Measurements from ENCODE around the gene TREML4. TPM values are rescaled to one million over a fixed set of nuclear protein-coding genes. Genes with fewer than 3 reads are reported as not detected.

The TREML4 gene
- total RNA-seq, 1 donor from 2014 or later: not detected

- Mint-ChIP-seq H3K27ac (ENCODE audit: unreplicated experiment) (no peak within 1 kb of the TSS), H3K4me1 (ENCODE audit: low read depth, unreplicated experiment) (no peaks in the 10 kb centered on the region), H3K9me3 (ENCODE audit: unreplicated experiment) (peaks cover 2% of the 10 kb centered on the region), H3K4me3 (ENCODE audit: unreplicated experiment) (no peak within 1 kb of the TSS), H3K36me3 (ENCODE audit: unreplicated experiment) (no peaks in the 10 kb centered on the region), H3K27me3 (ENCODE audit: unreplicated experiment) (peaks cover 2% of the 10 kb centered on the region)
- DNase-seq: no peak
- no peak for TF ChIP-seq CTCF (IDR thresholded peaks at IDR 0.05; ENCODE audit: partially characterized antibody, unreplicated experiment)
These were observed 58.6 kb downstream of the TREML4 start, which contains the start of gene TREM1 for GRCh38 chr6:41286544-41287346. TREM1 (minus strand) TSS chr6:41286682; CDS start chr6:41286655, 27 bp downstream.

GRCh38 chr6:41288030-41288753 lies 60.0 kb downstream of the TREML4 start:
- no peak for DNase-seq
- Mint-ChIP-seq H3K36me3 (ENCODE audit: unreplicated experiment) (no peaks in the 10 kb centered on the region), H3K27me3 (ENCODE audit: unreplicated experiment) (peaks cover 4% of the 10 kb centered on the region), H3K4me3 (ENCODE audit: unreplicated experiment) (no peak overlapping the region), H3K27ac (ENCODE audit: unreplicated experiment) (no peak overlapping the region), H3K9me3 (ENCODE audit: unreplicated experiment) (no peaks in the 10 kb centered on the region), H3K4me1 (ENCODE audit: low read depth, unreplicated experiment) (no peaks in the 10 kb centered on the region)
- TF ChIP-seq CTCF (IDR thresholded peaks at IDR 0.05; ENCODE audit: partially characterized antibody, unreplicated experiment): no peak

Other genes starting within 250 kb of the TREML4 start
- 1.0 TPM for gene UNC5CL, start 189.1 kb upstream of the TREML4 start, total RNA-seq (ENCODE audit: unreplicated experiment)
- not detected for gene TSPO2, start 185.9 kb upstream of the TREML4 start, total RNA-seq (ENCODE audit: unreplicated experiment)
- 0.61 TPM for gene APOBEC2, start 175.1 kb upstream of the TREML4 start, total RNA-seq (ENCODE audit: unreplicated experiment)
- 24.4 TPM for gene OARD1, start 156.0 kb upstream of the TREML4 start, total RNA-seq (ENCODE audit: unreplicated experiment)
- 47.8 TPM for gene NFYA, start 155.4 kb upstream of the TREML4 start, total RNA-seq (ENCODE audit: unreplicated experiment)
- not detected for gene TREML1, start 74.0 kb upstream of the TREML4 start, total RNA-seq (ENCODE audit: unreplicated experiment)
- not detected for gene TREM2, start 65.2 kb upstream of the TREML4 start, total RNA-seq (ENCODE audit: unreplicated experiment)
- gene TREML2, start 27.2 kb upstream of the TREML4 start, total RNA-seq (ENCODE audit: unreplicated experiment): not detected
- gene TREM1, start 58.3 kb downstream of the TREML4 start, total RNA-seq (ENCODE audit: unreplicated experiment): not detected
- not detected for gene NCR2, start 107.3 kb downstream of the TREML4 start, total RNA-seq (ENCODE audit: unreplicated experiment)